ENCODE data around the gene TRMU.

Gene TRMU

GRCh38 chr22:46319319-46319718 is 16.2 kb upstream of the TRMU start:
- Mint-ChIP-seq H3K27ac (peak overlapping the region; percentile 31), H3K4me3 (no peak overlapping the region), H3K9me3 (no peaks in the 10 kb centered on the region), H3K36me3 (ENCODE audit: low read depth) (peaks cover 56% of the 10 kb centered on the region), H3K27me3 (ENCODE audit: low read depth) (no peaks in the 10 kb centered on the region), H3K4me1 (ENCODE audit: low read depth) (peaks cover 5% of the 10 kb centered on the region)

GRCh38 chr22:46320166-46320710 is 15.3 kb upstream of the TRMU start:
- Mint-ChIP-seq H3K27me3 (ENCODE audit: low read depth) (no peaks in the 10 kb centered on the region), H3K4me3 (no peak overlapping the region), H3K36me3 (ENCODE audit: low read depth) (peaks cover 56% of the 10 kb centered on the region), H3K9me3 (no peaks in the 10 kb centered on the region), H3K27ac (no peak overlapping the region), H3K4me1 (ENCODE audit: low read depth) (peaks cover 4% of the 10 kb centered on the region)

- no peak overlapping the region for H3K27ac Mint-ChIP-seq
- peaks cover 4% of the 10 kb centered on the region for H3K4me1 Mint-ChIP-seq (ENCODE audit: low read depth)
- no peaks in the 10 kb centered on the region for H3K9me3 Mint-ChIP-seq
- no peaks in the 10 kb centered on the region for H3K27me3 Mint-ChIP-seq (ENCODE audit: low read depth)
- peaks cover 51% of the 10 kb centered on the region for H3K36me3 Mint-ChIP-seq (ENCODE audit: low read depth)
- H3K4me3 Mint-ChIP-seq, result no peak overlapping the region
Observed at GRCh38 chr22:46320716-46321386, 14.7 kb upstream of the TRMU start.

GRCh38 chr22:46322711-46323110 is 12.8 kb upstream of the TRMU start:
- Mint-ChIP-seq H3K9me3 (no peaks in the 10 kb centered on the region), H3K27me3 (ENCODE audit: low read depth) (no peaks in the 10 kb centered on the region), H3K27ac (no peak overlapping the region), H3K36me3 (ENCODE audit: low read depth) (peaks cover 43% of the 10 kb centered on the region), H3K4me3 (no peak overlapping the region), H3K4me1 (ENCODE audit: low read depth) (peaks cover 4% of the 10 kb centered on the region)

DNA sequence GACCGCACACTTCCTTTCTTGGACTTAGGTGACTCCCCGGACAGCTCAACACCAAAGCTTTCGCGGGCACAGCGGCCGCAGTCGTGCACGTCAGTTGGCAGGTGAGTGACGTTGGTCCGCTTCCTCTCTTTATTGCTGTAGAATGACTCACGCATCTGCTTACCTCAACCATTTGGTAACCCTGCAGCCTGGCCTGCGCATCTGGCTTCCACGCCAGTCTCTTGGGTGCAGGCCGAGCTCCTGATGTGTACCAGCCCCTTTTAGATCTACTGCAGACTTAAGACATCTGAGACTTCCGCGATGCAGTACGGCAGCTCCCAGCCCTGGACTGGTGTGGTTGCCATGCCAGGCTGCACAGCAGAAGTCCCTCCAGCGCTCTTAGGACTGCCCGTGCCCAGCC is 12.4 kb upstream of the TRMU start:
- H3K27me3 Mint-ChIP-seq (ENCODE audit: low read depth), result no peaks in the 10 kb centered on the region
- H3K4me3 Mint-ChIP-seq, result no peak overlapping the region
- H3K27ac Mint-ChIP-seq, result no peak overlapping the region
- H3K9me3 Mint-ChIP-seq, result no peaks in the 10 kb centered on the region
- H3K4me1 Mint-ChIP-seq (ENCODE audit: low read depth), result peaks cover 4% of the 10 kb centered on the region
- peaks cover 39% of the 10 kb centered on the region for H3K36me3 Mint-ChIP-seq (ENCODE audit: low read depth)

DNA sequence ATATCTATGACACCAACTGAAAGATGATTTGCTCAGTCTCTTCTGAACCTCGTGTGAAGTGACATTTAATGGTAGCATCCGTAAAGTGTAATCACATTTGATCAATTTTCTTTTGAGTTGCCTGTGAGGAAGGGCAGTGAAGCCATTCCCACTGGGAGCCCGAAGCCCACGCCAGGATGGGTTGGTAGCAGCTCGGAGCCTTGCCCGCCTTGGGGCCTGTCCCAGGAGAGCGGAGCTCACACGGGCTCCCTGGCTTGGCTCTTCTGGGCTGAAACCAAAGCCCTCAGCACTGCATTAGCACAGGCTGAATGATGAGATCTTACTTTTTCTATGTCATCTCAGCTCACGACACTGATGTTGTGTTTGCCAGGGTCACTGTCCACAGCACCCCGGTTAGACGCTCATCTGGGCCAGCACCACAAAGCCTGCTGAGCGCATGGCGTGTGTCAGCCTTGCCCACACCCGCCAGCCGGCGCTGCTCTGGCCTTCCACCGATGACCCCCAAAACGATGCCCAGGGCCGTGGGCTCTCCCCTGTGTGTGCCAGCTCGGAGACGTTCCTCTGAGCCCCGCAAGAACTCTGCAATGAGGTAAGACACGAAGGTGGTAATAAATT is 9.3 kb upstream of the TRMU start:
- H3K9me3 Mint-ChIP-seq, result no peaks in the 10 kb centered on the region
- no peak overlapping the region for H3K4me3 Mint-ChIP-seq
- no peaks in the 10 kb centered on the region for H3K4me1 Mint-ChIP-seq (ENCODE audit: low read depth)
- H3K27ac Mint-ChIP-seq, result no peak overlapping the region
- H3K27me3 Mint-ChIP-seq (ENCODE audit: low read depth), result no peaks in the 10 kb centered on the region
- H3K36me3 Mint-ChIP-seq (ENCODE audit: low read depth), result peaks cover 33% of the 10 kb centered on the region

GRCh38 chr22:46327691-46328465 is 7.6 kb upstream of the TRMU start:
- no peaks in the 10 kb centered on the region for H3K4me1 Mint-ChIP-seq (ENCODE audit: low read depth)
- no peaks in the 10 kb centered on the region for H3K9me3 Mint-ChIP-seq
- H3K27me3 Mint-ChIP-seq (ENCODE audit: low read depth), result no peaks in the 10 kb centered on the region
- H3K36me3 Mint-ChIP-seq (ENCODE audit: low read depth), result peaks cover 24% of the 10 kb centered on the region
- H3K4me3 Mint-ChIP-seq, result no peak overlapping the region
- no peak overlapping the region for H3K27ac Mint-ChIP-seq

- H3K36me3 Mint-ChIP-seq (ENCODE audit: low read depth), result peaks cover 26% of the 10 kb centered on the region
- no peak overlapping the region for H3K4me3 Mint-ChIP-seq
- no peak overlapping the region for H3K27ac Mint-ChIP-seq
- no peaks in the 10 kb centered on the region for H3K27me3 Mint-ChIP-seq (ENCODE audit: low read depth)
- H3K9me3 Mint-ChIP-seq, result no peaks in the 10 kb centered on the region
- no peaks in the 10 kb centered on the region for H3K4me1 Mint-ChIP-seq (ENCODE audit: low read depth)
Observed at GRCh38 chr22:46328797-46329196, 6.7 kb upstream of the TRMU start.

DNA sequence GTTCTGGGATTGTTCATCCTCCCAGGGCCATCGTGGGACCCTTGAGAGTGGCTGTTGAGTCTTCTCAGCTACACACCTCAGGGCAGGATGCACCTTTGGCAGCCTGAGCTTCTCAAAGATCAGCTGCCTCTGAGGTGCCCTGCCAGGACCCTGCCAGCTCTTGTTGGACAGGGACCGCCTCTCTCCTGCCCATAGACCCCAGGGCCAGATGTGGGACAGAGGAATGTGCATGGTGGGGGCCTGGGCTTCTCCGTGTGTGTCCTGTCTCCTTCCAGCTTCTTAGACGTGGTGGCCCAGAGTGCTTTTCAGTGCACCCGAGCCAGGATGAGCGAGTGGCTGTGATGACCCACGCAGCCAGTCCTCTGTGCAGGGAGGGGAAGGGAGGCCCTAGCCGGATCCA is 5.9 kb upstream of the TRMU start:
- Mint-ChIP-seq H3K9me3 (no peaks in the 10 kb centered on the region), H3K36me3 (ENCODE audit: low read depth) (peaks cover 23% of the 10 kb centered on the region), H3K4me1 (ENCODE audit: low read depth) (no peaks in the 10 kb centered on the region), H3K4me3 (no peak overlapping the region), H3K27me3 (ENCODE audit: low read depth) (no peaks in the 10 kb centered on the region), H3K27ac (no peak overlapping the region)

GRCh38 chr22:46330426-46330825 is 5.1 kb upstream of the TRMU start:
- no peaks in the 10 kb centered on the region for H3K27me3 Mint-ChIP-seq (ENCODE audit: low read depth)
- no peaks in the 10 kb centered on the region for H3K9me3 Mint-ChIP-seq
- peaks cover 2% of the 10 kb centered on the region for H3K4me1 Mint-ChIP-seq (ENCODE audit: low read depth)
- no peak overlapping the region for H3K4me3 Mint-ChIP-seq
- H3K36me3 Mint-ChIP-seq (ENCODE audit: low read depth), result peaks cover 25% of the 10 kb centered on the region
- H3K27ac Mint-ChIP-seq, result no peak overlapping the region

DNA sequence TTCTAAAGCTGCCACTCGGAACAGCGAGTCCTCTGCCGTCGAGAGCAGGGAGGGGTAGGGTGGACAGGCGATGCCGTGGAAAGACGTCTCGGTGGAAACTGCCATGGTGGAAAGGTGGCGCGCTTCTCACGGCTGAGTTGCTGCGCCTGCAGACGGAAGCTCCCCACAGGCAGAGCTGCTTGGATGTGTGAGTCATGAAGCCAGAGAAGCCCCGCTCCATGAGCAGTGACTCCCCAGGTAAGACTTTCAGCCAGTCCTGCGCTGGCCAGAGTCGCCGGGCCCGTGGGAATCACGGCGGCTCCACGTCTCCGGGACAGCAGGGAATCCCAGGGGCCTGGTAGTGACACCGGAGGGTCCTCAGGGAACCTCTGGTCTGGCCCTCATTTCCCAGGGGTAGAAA is 4.0 kb upstream of the TRMU start:
- H3K4me1 Mint-ChIP-seq (ENCODE audit: low read depth), result peaks cover 6% of the 10 kb centered on the region
- H3K36me3 Mint-ChIP-seq (ENCODE audit: low read depth), result peaks cover 25% of the 10 kb centered on the region

DNA sequence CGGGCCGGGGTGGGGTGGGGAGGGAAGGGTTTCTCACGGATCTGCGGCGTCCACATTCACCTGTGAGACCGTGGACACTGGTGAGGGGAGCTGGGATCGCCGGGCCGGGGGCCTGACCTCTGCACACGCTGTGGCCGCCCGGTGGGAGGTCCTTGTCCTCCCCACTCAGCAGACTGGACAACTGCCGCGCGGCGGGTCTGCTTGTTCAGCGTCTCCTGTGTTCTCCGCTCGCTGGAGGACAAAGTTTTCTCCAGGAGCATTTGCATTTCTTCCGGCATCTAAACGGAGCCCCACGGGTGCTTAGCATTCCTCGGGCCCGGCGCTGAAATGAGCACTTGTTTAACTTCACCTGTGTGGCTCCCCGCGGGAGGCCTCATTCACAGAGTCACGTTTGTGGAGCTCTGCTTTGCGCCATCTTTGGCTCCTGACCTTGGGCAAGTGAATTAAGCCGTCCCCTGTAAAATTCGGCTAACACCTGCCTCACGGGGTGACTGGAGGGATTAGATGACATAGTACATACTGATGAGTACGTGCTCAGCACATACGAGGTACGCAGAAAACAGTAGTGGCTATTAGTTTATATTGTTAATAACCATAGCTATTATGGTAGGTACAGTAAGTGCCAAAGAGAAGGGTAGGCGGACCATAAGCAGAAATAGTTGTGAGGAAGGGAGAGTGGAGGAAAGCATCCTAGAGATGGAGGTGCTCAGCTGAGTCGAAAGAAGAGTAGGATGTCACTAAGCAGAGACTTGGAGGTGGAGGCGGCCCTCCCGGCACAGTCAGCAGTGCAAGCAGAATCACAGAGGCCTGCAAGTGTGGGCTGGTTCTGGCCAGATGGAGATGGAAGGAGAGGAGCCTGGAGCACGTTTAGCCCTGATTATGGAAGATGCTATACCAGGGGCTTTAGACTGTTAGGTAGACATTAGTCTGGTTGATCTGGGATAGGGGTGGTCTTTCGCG is 885 bp downstream of the TRMU start:
- no peaks in the 10 kb centered on the region for H3K27me3 Mint-ChIP-seq (ENCODE audit: low read depth)
- peaks cover 44% of the 10 kb centered on the region for H3K36me3 Mint-ChIP-seq (ENCODE audit: low read depth)
- peak overlapping the region; percentile 95 for H3K4me3 Mint-ChIP-seq
- H3K9me3 Mint-ChIP-seq, result no peaks in the 10 kb centered on the region
- H3K4me1 Mint-ChIP-seq (ENCODE audit: low read depth), result peaks cover 16% of the 10 kb centered on the region
- H3K27ac Mint-ChIP-seq, result peak overlapping the region; percentile 87

More for the DNA sequence above, 4.0 kb upstream of the TRMU start:
- Mint-ChIP-seq H3K27ac (no peak overlapping the region), H3K9me3 (no peaks in the 10 kb centered on the region), H3K4me3 (no peak overlapping the region), H3K27me3 (ENCODE audit: low read depth) (no peaks in the 10 kb centered on the region)

- peaks cover 50% of the 10 kb centered on the region for H3K36me3 Mint-ChIP-seq (ENCODE audit: low read depth)
- no peaks in the 10 kb centered on the region for H3K27me3 Mint-ChIP-seq (ENCODE audit: low read depth)
- H3K9me3 Mint-ChIP-seq, result no peaks in the 10 kb centered on the region
- H3K4me3 Mint-ChIP-seq, result no peak overlapping the region
- H3K4me1 Mint-ChIP-seq (ENCODE audit: low read depth), result peaks cover 16% of the 10 kb centered on the region
- no peak overlapping the region for H3K27ac Mint-ChIP-seq
Observed at GRCh38 chr22:46337870-46338269, 2.4 kb downstream of the TRMU start.

GRCh38 chr22:46338636-46339035 is 3.1 kb downstream of the TRMU start:
- H3K4me1 Mint-ChIP-seq (ENCODE audit: low read depth), result peaks cover 16% of the 10 kb centered on the region
- no peaks in the 10 kb centered on the region for H3K27me3 Mint-ChIP-seq (ENCODE audit: low read depth)
- peaks cover 42% of the 10 kb centered on the region for H3K36me3 Mint-ChIP-seq (ENCODE audit: low read depth)
- H3K4me3 Mint-ChIP-seq, result no peak overlapping the region
- H3K27ac Mint-ChIP-seq, result no peak overlapping the region
- no peaks in the 10 kb centered on the region for H3K9me3 Mint-ChIP-seq
